ENCODE measurements around the gene MSL3.

DNA sequence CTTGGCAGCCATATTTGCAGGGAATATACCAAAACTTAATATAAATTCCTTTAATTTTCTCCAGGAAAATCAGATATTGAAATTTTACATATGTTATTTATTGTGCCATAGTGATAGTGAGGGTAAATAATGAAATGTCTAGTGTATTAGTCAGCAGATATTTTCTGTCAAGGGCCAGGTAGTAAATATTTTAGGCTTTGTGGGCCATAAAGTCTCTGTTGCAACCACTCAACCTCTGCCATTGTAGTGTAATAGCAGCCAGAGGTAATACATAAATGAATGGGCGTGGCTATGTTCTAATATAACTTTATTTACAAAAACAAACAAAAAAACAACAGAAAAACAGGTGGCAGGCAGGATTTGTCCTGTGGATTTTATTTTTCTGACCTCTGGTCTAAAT lies 33.5 kb downstream of the MSL3 start:
- TF ChIP-seq, protein P1, sequence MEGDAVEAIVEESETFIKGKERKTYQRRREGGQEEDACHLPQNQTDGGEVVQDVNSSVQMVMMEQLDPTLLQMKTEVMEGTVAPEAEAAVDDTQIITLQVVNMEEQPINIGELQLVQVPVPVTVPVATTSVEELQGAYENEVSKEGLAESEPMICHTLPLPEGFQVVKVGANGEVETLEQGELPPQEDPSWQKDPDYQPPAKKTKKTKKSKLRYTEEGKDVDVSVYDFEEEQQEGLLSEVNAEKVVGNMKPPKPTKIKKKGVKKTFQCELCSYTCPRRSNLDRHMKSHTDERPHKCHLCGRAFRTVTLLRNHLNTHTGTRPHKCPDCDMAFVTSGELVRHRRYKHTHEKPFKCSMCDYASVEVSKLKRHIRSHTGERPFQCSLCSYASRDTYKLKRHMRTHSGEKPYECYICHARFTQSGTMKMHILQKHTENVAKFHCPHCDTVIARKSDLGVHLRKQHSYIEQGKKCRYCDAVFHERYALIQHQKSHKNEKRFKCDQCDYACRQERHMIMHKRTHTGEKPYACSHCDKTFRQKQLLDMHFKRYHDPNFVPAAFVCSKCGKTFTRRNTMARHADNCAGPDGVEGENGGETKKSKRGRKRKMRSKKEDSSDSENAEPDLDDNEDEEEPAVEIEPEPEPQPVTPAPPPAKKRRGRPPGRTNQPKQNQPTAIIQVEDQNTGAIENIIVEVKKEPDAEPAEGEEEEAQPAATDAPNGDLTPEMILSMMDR (IDR thresholded peaks at IDR 0.05; ENCODE audit: extremely low read depth in 1 of 2, insufficient read depth in 1 of 2, low read depth in 1 of 2, low read length in 2 of 2): no peak
- no peak for TF ChIP-seq POLR2A (IDR thresholded peaks at IDR 0.05; ENCODE audit: low read depth, low read length)
- TF ChIP-seq JUN (IDR thresholded peaks at IDR 0.05; ENCODE audit: borderline replicate concordance, insufficient read depth, insufficient read length, low read depth): no peak
- TF ChIP-seq EZH2 (IDR thresholded peaks at IDR 0.05; ENCODE audit: borderline replicate concordance, low read depth, low read length, severe bottlenecking): no peak
- TF ChIP-seq POLR2AphosphoS5 (IDR thresholded peaks at IDR 0.05; ENCODE audit: insufficient read depth, low read depth, low read length): no peak
- no peak for TF ChIP-seq FOS (IDR thresholded peaks at IDR 0.05; ENCODE audit: borderline replicate concordance, insufficient read depth, low read length)
- TF ChIP-seq MYC (IDR thresholded peaks at IDR 0.05; ENCODE audit: low read depth, low read length): no peak

Measured in endothelial cell of umbilical vein (primary cell).